Cardiac septum (tissue), 1 donor: Measurements from ENCODE around the gene CCR9. TPM values are rescaled to one million over a fixed set of nuclear protein-coding genes. Genes with fewer than 3 reads are reported as not detected.

Experiments used
- DNase-seq: peaks from one replicate; pipeline ENCODE4 v3.0.0-alpha.2; 2020; ENCODE audit warnings: low spot score
- intact Hi-C: fragments of 100-400 bp; cut with DNase I; formaldehyde crosslinking; loops from one replicate; pipeline ENCODE4 v1.14.0; 2022
- total RNA-seq: library from RNA; stranded (reverse); fragmentation: NEBNext Ultra II Directional; extraction: Animal tissue kit (Norgen Biotek cat#: 25700); gene quantifications from one replicate; pipeline ENCODE4 v1.2.1, GENCODE V29; 2021
- donor health status: DM: no; HTN: no; CAD: no.

The CCR9 gene
- total RNA-seq, 1 donor from 2014 or later = not detected

DNA sequence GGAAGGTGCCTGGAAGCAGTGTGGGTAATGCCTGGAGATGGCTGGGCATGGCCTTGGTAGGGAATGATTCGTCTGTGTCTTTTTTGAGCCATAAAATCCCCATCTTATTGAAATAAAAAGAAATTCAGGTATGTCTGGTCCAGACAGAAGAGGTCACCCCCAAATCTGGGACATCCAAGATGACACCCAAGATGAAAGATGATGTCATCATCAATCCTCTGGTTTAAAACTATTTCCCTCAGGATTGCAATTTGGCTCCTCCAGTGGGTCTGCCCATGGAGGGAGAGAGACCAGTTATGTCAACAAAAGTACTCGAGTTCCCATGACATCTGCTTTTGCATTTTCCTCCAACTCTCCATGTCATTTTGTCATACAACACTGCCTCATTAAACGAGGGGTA is 16.7 kb upstream of the CCR9 start:
- no peak for DNase-seq

GRCh38 chr3:45870099-45870498 is 16.2 kb upstream of the CCR9 start:
- intact Hi-C loops = no loop called here
- DNase-seq = no peak

More for the DNA sequence above, 16.7 kb upstream of the CCR9 start:
- intact Hi-C loops = no loop called here

DNA sequence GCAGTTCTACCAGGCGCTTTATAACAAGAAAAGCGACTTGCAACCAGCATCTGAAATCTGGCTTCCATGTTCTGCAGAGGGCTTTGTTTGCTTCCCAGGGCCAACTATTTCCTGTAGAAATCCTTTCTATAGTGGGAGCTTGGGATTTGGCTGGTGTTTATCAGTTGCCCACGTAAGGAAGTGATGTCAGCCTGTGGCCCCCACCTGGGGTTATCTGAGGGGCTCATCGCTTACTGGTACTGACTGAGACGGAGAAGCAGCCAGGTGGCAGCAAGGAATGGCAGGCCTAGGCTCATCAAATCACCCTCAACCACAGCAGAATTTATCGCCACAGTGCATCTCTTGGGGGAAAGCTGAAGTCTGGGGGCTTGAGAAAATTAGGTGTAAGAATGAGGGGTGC is 14.6 kb upstream of the CCR9 start:
- intact Hi-C loops = no loop called here
- no peak for DNase-seq

GRCh38 chr3:45872569-45872968 is 13.8 kb upstream of the CCR9 start:
- no peak for DNase-seq
- intact Hi-C loops = no loop called here

DNA sequence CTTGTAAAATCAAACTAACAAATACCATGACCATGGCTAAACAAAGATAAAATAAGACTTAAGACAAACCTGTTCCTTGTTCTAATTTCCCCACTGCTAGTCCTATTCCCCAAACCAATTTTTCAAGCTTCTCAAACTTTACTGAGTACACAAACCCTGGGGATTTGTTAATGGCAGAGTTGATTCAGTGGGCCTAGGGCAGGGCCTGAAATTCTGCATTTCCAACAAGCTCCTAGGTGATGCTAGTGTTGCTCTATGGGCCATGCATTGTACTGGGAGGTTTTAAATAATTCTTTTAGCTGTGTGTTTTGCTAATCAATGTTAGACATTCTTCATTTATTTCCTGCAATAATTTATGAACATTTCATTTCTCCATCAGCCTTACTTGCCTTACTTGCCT is 13.3 kb upstream of the CCR9 start:
- intact Hi-C loops = no loop called here
- DNase-seq = no peak

GRCh38 chr3:45873638-45874037 is 12.7 kb upstream of the CCR9 start:
- DNase-seq = no peak
- intact Hi-C loops = no loop called here

DNA sequence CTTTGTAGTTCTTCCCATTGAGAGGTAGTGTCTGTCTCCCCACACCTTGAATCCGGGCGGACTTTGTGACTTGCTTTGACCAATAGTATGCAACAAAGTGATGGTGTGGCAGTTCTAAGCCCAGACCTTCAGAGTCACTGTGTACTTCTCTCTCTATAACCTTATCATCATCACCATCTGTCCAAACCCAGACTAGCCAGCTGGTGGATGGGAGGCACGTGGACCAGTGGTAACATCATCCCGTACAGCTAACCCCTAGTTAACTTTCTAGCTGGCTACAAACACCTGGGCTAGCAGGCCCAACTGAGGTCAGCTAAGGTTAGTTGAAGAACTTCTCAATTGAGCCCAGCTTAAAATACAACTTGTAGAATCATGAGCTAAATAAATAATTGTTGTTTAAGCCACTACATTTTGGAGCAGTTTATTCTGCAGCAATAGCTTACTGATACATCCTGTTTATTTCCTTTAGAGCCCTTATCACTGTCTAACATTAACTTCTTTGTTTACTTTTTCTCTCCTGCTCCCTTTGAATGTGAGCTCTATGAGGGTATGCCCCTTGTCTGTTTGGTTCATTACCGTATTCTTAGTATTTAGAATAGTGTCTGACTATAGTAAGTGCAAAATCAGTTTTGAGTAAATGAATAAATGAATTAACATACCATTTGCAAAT is 11.5 kb upstream of the CCR9 start:
- DNase-seq = no peak
- intact Hi-C loops = no loop called here

DNA sequence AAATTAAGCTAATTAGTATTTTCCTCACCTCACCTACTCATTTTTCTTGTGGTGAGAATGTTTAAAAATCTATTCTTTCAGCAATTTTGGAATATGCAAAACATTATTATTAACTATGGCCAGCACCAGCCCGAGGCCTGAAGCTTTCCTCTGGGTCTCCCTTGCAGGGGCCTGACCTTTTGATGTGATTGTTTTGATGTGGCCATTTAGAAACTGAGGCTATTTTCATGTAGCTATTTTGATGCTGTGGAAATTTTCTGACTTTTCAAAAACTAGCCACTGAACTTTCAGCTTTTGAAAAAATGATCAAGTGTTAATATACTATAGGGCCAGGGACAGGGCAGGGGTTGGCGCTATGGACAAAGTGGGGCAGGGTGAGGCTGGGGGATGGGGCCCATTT is 8.2 kb upstream of the CCR9 start:
- no peak for DNase-seq
- intact Hi-C loops = no loop called here

DNA sequence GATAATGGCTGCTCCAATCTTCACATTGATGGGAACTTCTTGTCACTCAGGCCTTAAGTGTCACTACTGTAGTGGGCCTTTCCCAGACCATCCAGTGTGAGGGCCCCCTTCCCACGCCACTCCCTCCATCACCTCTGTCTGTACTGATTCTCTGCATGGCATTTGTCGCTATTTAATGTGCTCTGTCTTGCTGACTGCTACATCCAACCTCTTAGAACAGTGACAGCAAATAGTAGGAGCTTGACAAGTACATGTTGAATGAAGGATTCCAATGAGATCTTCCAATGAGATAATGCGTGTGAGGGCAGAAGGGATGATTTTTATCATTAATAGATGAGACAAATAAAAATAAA is 5.6 kb upstream of the CCR9 start:
- intact Hi-C loops = no loop called here
- DNase-seq = no peak

GRCh38 chr3:45881078-45882022 is 5.0 kb upstream of the CCR9 start:
- intact Hi-C loops = no loop called here

GRCh38 chr3:45884368-45885201 is 1.8 kb upstream of the CCR9 start:
- DNase-seq = no peak
- intact Hi-C loops = no loop called here

More at GRCh38 chr3:45881078-45882022, 5.0 kb upstream of the CCR9 start:
- DNase-seq = no peak

- intact Hi-C loops = no loop called here
- DNase-seq = no peak
Observed at GRCh38 chr3:45887285-45887684, 942 bp downstream of the CCR9 start.

DNA sequence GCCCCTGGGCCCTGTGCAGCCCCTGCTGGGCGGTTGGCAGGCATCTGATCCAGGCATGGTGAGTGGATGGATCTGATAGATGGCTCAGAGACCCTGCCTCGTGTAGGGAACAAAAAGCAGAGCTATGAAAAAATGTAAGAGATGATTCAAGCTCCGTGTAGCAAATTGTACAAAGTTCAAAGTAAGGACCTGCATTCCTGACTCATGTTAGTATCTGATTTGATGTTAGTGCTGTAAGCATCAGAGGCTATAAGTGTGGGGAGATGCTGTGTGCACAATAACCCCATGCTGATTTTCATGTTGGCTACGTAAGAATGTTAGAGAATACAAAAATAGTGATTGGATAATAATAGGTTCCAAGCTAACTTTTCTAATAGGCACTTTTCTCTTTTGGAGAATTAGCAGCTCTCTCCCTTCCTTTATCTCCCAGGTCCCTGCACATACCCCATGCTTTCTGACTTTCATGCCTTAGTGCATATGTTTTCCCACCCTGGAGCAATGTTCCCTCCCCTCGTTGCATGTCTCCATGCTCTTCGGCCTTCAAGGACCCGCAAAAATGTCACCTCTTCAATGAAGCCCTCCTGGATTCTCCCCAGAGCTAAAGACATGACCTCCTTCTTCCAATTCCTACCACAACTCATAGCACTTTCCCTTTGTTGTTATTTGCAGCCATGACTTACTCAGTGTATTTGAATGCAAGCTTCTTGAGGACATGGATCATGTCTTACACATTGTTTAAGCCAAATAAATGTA is 1.6 kb downstream of the CCR9 start:
- intact Hi-C loops = no loop called here
- DNase-seq = no peak

DNA sequence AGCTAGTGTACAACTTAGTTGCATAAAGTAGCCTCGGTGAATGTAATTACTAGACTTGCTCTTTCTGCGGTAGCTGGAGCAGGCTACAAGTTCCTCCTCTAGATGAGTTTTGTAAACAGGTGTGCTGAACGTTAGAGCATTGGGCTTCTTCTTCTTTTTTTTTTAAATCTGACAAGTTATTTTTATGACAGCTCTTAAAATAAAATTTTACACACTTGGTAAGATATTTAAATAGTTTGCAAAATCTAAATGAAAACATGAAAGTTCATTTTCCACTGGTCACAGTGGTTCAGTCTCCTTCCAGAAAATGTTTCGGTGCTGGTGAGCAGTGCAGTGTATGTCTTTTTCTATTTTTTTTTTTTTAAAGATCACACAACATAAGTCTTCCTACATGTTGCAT is 3.0 kb downstream of the CCR9 start:
- intact Hi-C loops = no loop called here
- DNase-seq = no peak

DNA sequence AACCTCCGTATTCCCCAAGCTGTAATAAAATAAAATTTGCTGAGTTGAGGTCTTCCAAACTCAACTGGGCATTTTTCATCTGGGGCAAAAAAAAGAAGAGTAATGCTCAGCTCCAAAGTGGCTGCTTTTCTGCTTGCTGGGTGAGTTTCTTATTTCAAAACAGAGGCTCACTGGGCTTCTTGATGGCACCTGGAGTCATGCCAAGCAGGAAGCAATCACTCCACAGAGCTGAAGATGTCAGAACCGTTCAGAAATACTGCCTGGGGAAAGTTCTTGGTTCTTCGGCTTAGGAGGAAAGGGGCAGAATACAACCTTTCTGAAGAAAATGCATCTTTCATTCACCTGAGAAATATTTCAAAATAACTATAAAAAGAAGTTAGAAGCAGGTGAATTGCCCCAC is 4.1 kb downstream of the CCR9 start:
- no peak for DNase-seq
- intact Hi-C loops = no loop called here

DNA sequence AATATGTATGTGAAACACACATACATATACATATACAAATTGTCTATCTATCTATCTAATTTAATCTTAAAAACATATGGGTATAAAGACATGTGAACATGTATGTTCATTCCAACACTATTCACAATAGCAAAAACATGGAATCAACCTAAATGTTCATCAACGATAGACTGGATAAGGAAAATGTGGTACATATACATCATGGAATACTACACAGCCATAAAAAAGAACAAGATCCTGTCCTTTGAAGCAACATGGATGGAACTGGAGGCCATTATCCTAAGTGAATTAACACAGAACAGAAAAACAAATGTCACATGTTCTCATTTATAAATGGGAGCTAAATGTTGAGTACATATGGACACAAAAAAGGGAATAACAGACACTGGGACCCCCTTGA is 5.8 kb downstream of the CCR9 start:
- no peak for DNase-seq
- intact Hi-C loops = no loop called here

GRCh38 chr3:45894015-45894414 is 7.7 kb downstream of the CCR9 start:
- intact Hi-C loops = no loop called here
- no peak for DNase-seq

GRCh38 chr3:45895686-45896468 is 9.5 kb downstream of the CCR9 start:
- intact Hi-C loops = no loop called here

GRCh38 chr3:45896956-45897355 is 10.6 kb downstream of the CCR9 start:
- no peak for DNase-seq
- intact Hi-C loops = no loop called here

More at GRCh38 chr3:45895686-45896468, 9.5 kb downstream of the CCR9 start:
- no peak for DNase-seq
